GM12878 (cell line): ENCODE results near the gene ROCK2. TPM values are rescaled to one million over a fixed set of nuclear protein-coding genes. Genes with fewer than 3 reads are reported as not detected.

ENCODE experiments used
- ATAC-seq: fragments of 200-7000 bp; cut with Tn5 transposase; 3 replicates; pipeline ENCODE4 v1.9.1; 2020; ENCODE audit warnings: mild to moderate bottlenecking, moderate library complexity
- BruUV-seq: library from RNA; stranded (reverse); fragments of 400-500 nt; replicated peaks from 2 replicates; lab custom pipeline; 2021; lab: Mats Ljungman, UMichigan
- CTCF ChIA-PET: fragments of 300-600 bp; sonication (Branson Sonifier 250); formaldehyde crosslinking; extraction: SDS; loops from one replicate; lab custom pipeline; 2021; ENCODE audit warnings: inconsistent platforms; lab: Yijun Ruan, JAX
- POLR2A ChIA-PET: fragments of 350-600 bp; formaldehyde crosslinking; extraction: SDS; loops from one replicate; lab custom pipeline; 2021; ENCODE audit warnings: inconsistent platforms; lab: Charles Lee
- RAD21 ChIA-PET: fragments of 300-600 bp; sonication (Branson Sonifier 250); formaldehyde crosslinking; loops from one replicate; lab custom pipeline; 2023; ENCODE audit warnings: antibody characterized with exemption; ENCODE audit not compliant: unreplicated experiment; lab: Charles Lee
- SMC1A ChIA-PET: fragments of 300-600 bp; sonication (Branson Sonifier 250); formaldehyde crosslinking; loops from one replicate; lab custom pipeline; 2023; ENCODE audit not compliant: unreplicated experiment, uncharacterized antibody; lab: Charles Lee
- DNase-seq: peaks from one replicate; pipeline ENCODE4 v3.0.0-alpha.2; 2011; ENCODE audit warnings: low read depth, low spot score
- FAIRE-seq: peaks from 3 replicates; lab custom pipeline; 2011; peaks lifted over from hg19 to GRCh38; lab: Jason Lieb, UNC
- H2AFZ ChIP-seq: 2 replicates; pipeline ENCODE4 v1.6.0; 2011; ENCODE audit warnings: low read depth, low read length, control low read depth; ENCODE audit not compliant: control insufficient read depth
- H3K27ac ChIP-seq: 2 replicates; pipeline ENCODE4 v1.5.1; 2011; ENCODE audit warnings: control low read depth; ENCODE audit not compliant: control insufficient read depth, insufficient read depth
- H3K27me3 ChIP-seq, 2 experiments: replicated peaks in 1 of 2; 2 replicates each; pipeline versions ENCODE4 v1.6.0 to v1.6.1; 2011; ENCODE audit warnings: low read length in 1 of 2; ENCODE audit not compliant: control insufficient read depth in 2 of 2, insufficient read depth in 2 of 2
- H3K36me3 ChIP-seq, 2 experiments: 2 replicates each; pipeline ENCODE4 v1.5.1; 2011; ENCODE audit warnings: low read length in 1 of 2; ENCODE audit not compliant: control insufficient read depth in 2 of 2, insufficient read depth in 2 of 2
- H3K4me1 ChIP-seq: 2 replicates; pipeline ENCODE4 v1.6.1; 2011; ENCODE audit warnings: mild to moderate bottlenecking, low read length, moderate library complexity, mixed read lengths; ENCODE audit not compliant: control insufficient read depth, insufficient read depth
- H3K4me2 ChIP-seq: 2 replicates; pipeline ENCODE4 v1.6.0; 2011; ENCODE audit warnings: control low read depth; ENCODE audit not compliant: control insufficient read depth, insufficient read depth
- H3K4me3 ChIP-seq: fragments of 200-600 bp; sonication (generic); 2 replicates; pipeline ENCODE4 v1.5.1; 2016
- H3K79me2 ChIP-seq: 2 replicates; pipeline ENCODE4 v1.6.0; 2011; ENCODE audit warnings: low read length; ENCODE audit not compliant: control insufficient read depth, insufficient read depth
- H3K9ac ChIP-seq: 2 replicates; pipeline ENCODE4 v1.8.0; 2011; ENCODE audit warnings: low read length, control low read depth, mixed read lengths; ENCODE audit not compliant: control insufficient read depth, insufficient read depth
- H3K9me3 ChIP-seq: replicated peaks from 3 replicates; pipeline ENCODE4 v1.5.1; 2011; ENCODE audit warnings: mild to moderate bottlenecking, low read length; ENCODE audit not compliant: control insufficient read depth, insufficient read depth
- H4K20me1 ChIP-seq: 2 replicates; pipeline ENCODE4 v1.6.0; 2011; ENCODE audit not compliant: control insufficient read depth, insufficient read depth
- EGR1 ChIP-seq, 2 experiments: IDR thresholded peaks; 1 replicate in 1 of 2; 2 replicates in 1 of 2; pipeline ENCODE4 v1.6.1; 2011 to 2012; ENCODE audit warnings: low read depth in 2 of 2, low read length in 2 of 2, borderline replicate concordance in 1 of 2, mild to moderate bottlenecking in 1 of 2, moderate library complexity in 1 of 2
- ESRRA ChIP-seq: IDR thresholded peaks from 2 replicates; pipeline ENCODE4 v1.6.1; 2012; ENCODE audit warnings: mild to moderate bottlenecking, low read length, improper control_type of control experiment
- GABPA ChIP-seq: IDR thresholded peaks from 2 replicates; pipeline ENCODE4 v1.6.1; 2014; ENCODE audit warnings: antibody characterized with exemption, low read depth, mild to moderate bottlenecking, inconsistent platforms
- IKZF2 ChIP-seq, 2 experiments: fragments of 450-650 bp; IDR thresholded peaks; 2 replicates each; pipeline ENCODE4 v1.6.1; 2017; ENCODE audit warnings: mild to moderate bottlenecking in 2 of 2, moderate library complexity in 2 of 2
- NR2C1 ChIP-seq: fragments of 450-650 bp; IDR thresholded peaks from 2 replicates; pipeline ENCODE4 v1.6.1; 2017; ENCODE audit warnings: antibody characterized with exemption, mild to moderate bottlenecking, moderate library complexity
- PAX8 ChIP-seq: fragments of 450-650 bp; IDR thresholded peaks from 2 replicates; pipeline ENCODE4 v1.6.1; 2017; ENCODE audit warnings: mild to moderate bottlenecking, moderate library complexity
- RUNX3 ChIP-seq: IDR thresholded peaks from 2 replicates; pipeline ENCODE4 v1.6.1; 2012; ENCODE audit warnings: low read length, inconsistent platforms
- ZNF217 ChIP-seq: fragments of 450-650 bp; IDR thresholded peaks from 2 replicates; pipeline ENCODE4 v1.6.1; 2017; ENCODE audit warnings: antibody characterized with exemption, mild to moderate bottlenecking
- WGBS: methylation state at CpG from one replicate; pipeline ENCODE4 v1.1.6; 2016; ENCODE audit warnings: low lambda C conversion rate; ENCODE audit not compliant: insufficient replicate concordance, insufficient coverage; ENCODE audit errors: missing lambda C conversion rate; 5-methylcytosine and 5-hydroxymethylcytosine counted together
- in situ Hi-C: fragments of 300-500 bp; cut with MboI; formaldehyde crosslinking; loops from 9 replicates; pipeline ENCODE4 v1.14.3; 2018; ENCODE audit warnings: mixed read lengths
- intact Hi-C: fragments of 100-400 bp; cut with micrococcal nuclease; formaldehyde crosslinking; loops from one replicate; pipeline ENCODE4 v1.14.2; 2022; ENCODE audit not compliant: unreplicated experiment
- polyA plus RNA-seq, 11 experiments: library from polyadenylated mRNA; depleted of rRNA in 4 of 11; unstranded in 6 of 11; stranded (reverse) in 5 of 11; fragments of >200 nt; fragmentation: Nextera tagmentation in 4 of 11; fragmentation: Illumina TruSeq in 1 of 11; extraction: Ambion mirVana in 4 of 11; extraction: Trizol in 1 of 11; gene quantifications; 1 replicate in 1 of 11; 2 replicates in 10 of 11; pipeline versions ENCODE4 v1.2.1 to v1.2.3, GENCODE V29; 2011 to 2016; ENCODE audit warnings: inconsistent platforms in 2 of 11, missing spikeins in 2 of 11, low read depth in 1 of 11
- total RNA-seq, 4 experiments: library from RNA; depleted of rRNA in 3 of 4; stranded (reverse); fragments of >200 nt in 3 of 4; fragmentation: Illumina TruSeq in 1 of 4; extraction: Trizol in 1 of 4; gene quantifications; 2 replicates each; pipeline versions ENCODE4 v1.2.1 to v1.2.3, GENCODE V29; 2013 to 2021
- TF ChIP-seq, protein P1 (sequence below): fragments of 450-650 bp; IDR thresholded peaks from 2 replicates; pipeline ENCODE4 v1.6.1; 2017; ENCODE audit warnings: mild to moderate bottlenecking, moderate library complexity

The ROCK2 gene
- total and polyA plus RNA-seq, 10 of the 15 experiments (the other 5 are each of a cell fraction or from before 2014, with no cell fraction given), result 4.6 to 22.1 (median 8.3) TPM

DNA sequence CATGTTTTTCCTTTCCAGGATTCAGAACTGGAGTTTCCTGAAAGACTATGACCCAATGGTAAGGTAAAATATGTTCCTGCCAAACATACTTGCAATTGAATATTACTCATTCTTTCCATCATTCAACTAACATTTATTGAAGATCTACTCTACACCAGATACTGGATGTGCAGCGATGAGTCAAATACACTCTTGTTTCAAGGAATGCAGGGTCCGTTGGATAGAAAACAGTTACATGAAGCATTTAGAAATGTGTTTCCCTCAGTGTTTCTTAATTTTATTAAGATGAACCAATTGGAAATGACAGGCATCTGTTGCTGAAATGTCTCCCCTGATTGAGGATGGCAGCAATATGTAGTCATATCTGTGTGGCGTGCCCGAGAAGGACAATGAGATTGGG, 203.9 kb downstream of the ROCK2 start:
- Histone ChIP-seq H3K79me2 (no peaks in the 10 kb centered on the region), H3K27ac (no peak overlapping the region), H4K20me1 (no peaks in the 10 kb centered on the region), H3K27me3 (no peaks in the 10 kb centered on the region), H3K36me3 (no peaks in the 10 kb centered on the region), H2AFZ (no peak overlapping the region), H3K4me3 (no peak overlapping the region), H3K4me2 (no peak overlapping the region), H3K9me3 (no peaks in the 10 kb centered on the region), H3K9ac (no peak overlapping the region), H3K4me1 (no peaks in the 10 kb centered on the region)
- in situ Hi-C loops (no loop called here), intact Hi-C loops (no loop called here)
- DNase-seq (no peak), FAIRE-seq (no peak), ATAC-seq (no peak)
- SMC1A ChIA-PET, result no interaction called here
- RAD21 ChIA-PET, result no interaction called here
- POLR2A ChIA-PET, result no interaction called here
- CTCF ChIA-PET, result no interaction called here
- no TSS peak for BruUV-seq
- TF ChIP-seq IKZF2 (IDR thresholded peaks at IDR 0.05) (no peak), RUNX3 (no peak), GABPA (no peak), ZNF217 (no peak), EGR1 (IDR thresholded peaks at IDR 0.05; ENCODE audit: borderline replicate concordance in 1 of 2, low read depth in 2 of 2, low read length in 2 of 2) (no peak), PAX8 (no peak), NR2C1 (no peak), ESRRA (no peak)
- TF ChIP-seq, protein P1, sequence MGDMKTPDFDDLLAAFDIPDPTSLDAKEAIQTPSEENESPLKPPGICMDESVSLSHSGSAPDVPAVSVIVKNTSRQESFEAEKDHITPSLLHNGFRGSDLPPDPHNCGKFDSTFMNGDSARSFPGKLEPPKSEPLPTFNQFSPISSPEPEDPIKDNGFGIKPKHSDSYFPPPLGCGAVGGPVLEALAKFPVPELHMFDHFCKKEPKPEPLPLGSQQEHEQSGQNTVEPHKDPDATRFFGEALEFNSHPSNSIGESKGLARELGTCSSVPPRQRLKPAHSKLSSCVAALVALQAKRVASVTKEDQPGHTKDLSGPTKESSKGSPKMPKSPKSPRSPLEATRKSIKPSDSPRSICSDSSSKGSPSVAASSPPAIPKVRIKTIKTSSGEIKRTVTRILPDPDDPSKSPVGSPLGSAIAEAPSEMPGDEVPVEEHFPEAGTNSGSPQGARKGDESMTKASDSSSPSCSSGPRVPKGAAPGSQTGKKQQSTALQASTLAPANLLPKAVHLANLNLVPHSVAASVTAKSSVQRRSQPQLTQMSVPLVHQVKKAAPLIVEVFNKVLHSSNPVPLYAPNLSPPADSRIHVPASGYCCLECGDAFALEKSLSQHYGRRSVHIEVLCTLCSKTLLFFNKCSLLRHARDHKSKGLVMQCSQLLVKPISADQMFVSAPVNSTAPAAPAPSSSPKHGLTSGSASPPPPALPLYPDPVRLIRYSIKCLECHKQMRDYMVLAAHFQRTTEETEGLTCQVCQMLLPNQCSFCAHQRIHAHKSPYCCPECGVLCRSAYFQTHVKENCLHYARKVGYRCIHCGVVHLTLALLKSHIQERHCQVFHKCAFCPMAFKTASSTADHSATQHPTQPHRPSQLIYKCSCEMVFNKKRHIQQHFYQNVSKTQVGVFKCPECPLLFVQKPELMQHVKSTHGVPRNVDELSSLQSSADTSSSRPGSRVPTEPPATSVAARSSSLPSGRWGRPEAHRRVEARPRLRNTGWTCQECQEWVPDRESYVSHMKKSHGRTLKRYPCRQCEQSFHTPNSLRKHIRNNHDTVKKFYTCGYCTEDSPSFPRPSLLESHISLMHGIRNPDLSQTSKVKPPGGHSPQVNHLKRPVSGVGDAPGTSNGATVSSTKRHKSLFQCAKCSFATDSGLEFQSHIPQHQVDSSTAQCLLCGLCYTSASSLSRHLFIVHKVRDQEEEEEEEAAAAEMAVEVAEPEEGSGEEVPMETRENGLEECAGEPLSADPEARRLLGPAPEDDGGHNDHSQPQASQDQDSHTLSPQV, result no peak
- 39% methylated on average over 4 of the region's 4 CpGs for WGBS
